ENCODE measurements around the gene TUBD1.

GRCh38 chr17:59884861-59885260, 7.9 kb downstream of the TUBD1 start:
- TF ChIP-seq RELA (CRISPR knock-in tag; IDR thresholded peaks at IDR 0.05) (no peak), CTCF (CRISPR knock-in tag; IDR thresholded peaks at IDR 0.05) (no peak), ZNF776 (CRISPR knock-in tag; IDR thresholded peaks at IDR 0.05) (no peak), NFE2L2 (IDR thresholded peaks at IDR 0.05; ENCODE audit: low read length) (no peak), E2F5 (CRISPR knock-in tag; conservative IDR thresholded peaks at IDR 0.05) (no peak), CHD4 (IDR thresholded peaks at IDR 0.05; ENCODE audit: borderline replicate concordance, low read length) (no peak), FOXK2 (IDR thresholded peaks at IDR 0.05) (no peak)
